ENCODE measurements around the gene YIF1B.

DNA sequence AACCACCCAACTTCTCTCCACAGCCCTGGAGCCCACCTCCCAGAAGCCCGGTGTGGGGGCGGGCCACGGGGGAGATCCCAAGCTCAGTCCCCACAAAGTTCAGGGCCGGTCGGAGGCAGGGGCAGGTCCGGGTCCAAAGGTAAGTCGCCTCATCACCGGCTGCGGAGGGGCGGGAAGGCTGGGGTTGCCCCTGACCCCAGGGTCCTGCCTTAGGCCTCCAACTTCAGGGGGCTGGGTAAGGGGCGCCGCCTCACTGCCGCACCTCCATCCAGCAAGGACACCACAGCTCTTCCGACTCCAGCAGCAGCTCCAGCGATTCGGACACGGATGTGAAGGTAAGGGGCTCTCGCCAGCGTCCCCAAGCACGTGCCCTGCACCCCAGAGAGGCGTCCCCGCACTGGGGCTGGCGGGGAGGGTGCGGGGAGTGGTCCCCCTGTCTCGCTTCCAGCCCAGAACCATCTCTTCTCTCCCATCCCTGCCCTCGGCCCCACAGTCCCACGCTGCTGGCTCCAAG lies 11.3 kb downstream of the YIF1B start:
- TF ChIP-seq TCF12 (IDR thresholded peaks at IDR 0.05; ENCODE audit: low read depth) (peak; percentile 14; the same call in 1 of the 2 replicates), RAD21 (IDR thresholded peaks at IDR 0.05; ENCODE audit: low read depth) (no peak), YY1 (IDR thresholded peaks at IDR 0.05; ENCODE audit: low read depth) (no peak), EP300 (IDR thresholded peaks at IDR 0.05; ENCODE audit: borderline replicate concordance) (no peak), TEAD4 (IDR thresholded peaks at IDR 0.05) (no peak), FOXM1 (IDR thresholded peaks at IDR 0.05; ENCODE audit: borderline replicate concordance, low read depth) (no peak), EGR1 (IDR thresholded peaks at IDR 0.05) (no peak), TAF1 (IDR thresholded peaks at IDR 0.05; ENCODE audit: low read depth) (no peak), CEBPB (IDR thresholded peaks at IDR 0.05) (no peak), NFIC (IDR thresholded peaks at IDR 0.05) (no peak), ZBTB7A (IDR thresholded peaks at IDR 0.05; ENCODE audit: low read depth) (no peak)
- TF ChIP-seq, protein P1, sequence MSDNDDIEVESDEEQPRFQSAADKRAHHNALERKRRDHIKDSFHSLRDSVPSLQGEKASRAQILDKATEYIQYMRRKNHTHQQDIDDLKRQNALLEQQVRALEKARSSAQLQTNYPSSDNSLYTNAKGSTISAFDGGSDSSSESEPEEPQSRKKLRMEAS (IDR thresholded peaks at IDR 0.05), result no peak; the same call in 1 of the 2 replicates
- TF ChIP-seq, protein P2, sequence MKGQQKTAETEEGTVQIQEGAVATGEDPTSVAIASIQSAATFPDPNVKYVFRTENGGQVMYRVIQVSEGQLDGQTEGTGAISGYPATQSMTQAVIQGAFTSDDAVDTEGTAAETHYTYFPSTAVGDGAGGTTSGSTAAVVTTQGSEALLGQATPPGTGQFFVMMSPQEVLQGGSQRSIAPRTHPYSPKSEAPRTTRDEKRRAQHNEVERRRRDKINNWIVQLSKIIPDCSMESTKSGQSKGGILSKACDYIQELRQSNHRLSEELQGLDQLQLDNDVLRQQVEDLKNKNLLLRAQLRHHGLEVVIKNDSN (IDR thresholded peaks at IDR 0.05), result no peak
- TF ChIP-seq, protein P3, sequence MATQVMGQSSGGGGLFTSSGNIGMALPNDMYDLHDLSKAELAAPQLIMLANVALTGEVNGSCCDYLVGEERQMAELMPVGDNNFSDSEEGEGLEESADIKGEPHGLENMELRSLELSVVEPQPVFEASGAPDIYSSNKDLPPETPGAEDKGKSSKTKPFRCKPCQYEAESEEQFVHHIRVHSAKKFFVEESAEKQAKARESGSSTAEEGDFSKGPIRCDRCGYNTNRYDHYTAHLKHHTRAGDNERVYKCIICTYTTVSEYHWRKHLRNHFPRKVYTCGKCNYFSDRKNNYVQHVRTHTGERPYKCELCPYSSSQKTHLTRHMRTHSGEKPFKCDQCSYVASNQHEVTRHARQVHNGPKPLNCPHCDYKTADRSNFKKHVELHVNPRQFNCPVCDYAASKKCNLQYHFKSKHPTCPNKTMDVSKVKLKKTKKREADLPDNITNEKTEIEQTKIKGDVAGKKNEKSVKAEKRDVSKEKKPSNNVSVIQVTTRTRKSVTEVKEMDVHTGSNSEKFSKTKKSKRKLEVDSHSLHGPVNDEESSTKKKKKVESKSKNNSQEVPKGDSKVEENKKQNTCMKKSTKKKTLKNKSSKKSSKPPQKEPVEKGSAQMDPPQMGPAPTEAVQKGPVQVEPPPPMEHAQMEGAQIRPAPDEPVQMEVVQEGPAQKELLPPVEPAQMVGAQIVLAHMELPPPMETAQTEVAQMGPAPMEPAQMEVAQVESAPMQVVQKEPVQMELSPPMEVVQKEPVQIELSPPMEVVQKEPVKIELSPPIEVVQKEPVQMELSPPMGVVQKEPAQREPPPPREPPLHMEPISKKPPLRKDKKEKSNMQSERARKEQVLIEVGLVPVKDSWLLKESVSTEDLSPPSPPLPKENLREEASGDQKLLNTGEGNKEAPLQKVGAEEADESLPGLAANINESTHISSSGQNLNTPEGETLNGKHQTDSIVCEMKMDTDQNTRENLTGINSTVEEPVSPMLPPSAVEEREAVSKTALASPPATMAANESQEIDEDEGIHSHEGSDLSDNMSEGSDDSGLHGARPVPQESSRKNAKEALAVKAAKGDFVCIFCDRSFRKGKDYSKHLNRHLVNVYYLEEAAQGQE (IDR thresholded peaks at IDR 0.05; ENCODE audit: low read depth), result no peak

All from Ishikawa (cell line).